ENCODE measurements around the gene SHMT2. TPM values are rescaled to one million over a fixed set of nuclear protein-coding genes. Genes with fewer than 3 reads are reported as not detected.

SHMT2 gene
- total RNA-seq, 1 donor from 2014 or later, result 78.7 TPM

DNA sequence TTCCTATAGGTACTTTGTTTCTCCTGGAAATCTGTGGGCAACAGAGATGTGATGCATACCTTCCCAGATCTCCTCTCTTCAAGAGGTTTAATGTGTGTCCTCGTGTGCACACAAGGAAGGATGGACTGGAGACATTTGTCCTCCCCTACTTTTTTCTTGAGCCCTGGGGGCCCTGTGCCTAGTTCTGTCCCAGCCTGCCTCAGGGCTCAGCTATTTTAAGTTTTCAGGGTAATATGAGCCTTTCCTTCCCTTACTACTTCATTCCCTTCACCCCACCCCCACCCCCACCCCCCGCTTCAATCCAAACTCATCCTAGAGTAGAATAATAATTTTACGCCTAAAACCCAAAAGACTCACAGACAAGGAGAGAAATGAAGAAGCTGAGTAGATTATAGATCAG, 21.0 kb downstream of the SHMT2 start:
- DNase-seq (ENCODE audit: low spot score in 2 of 2, unreplicated experiment in 2 of 2), result no peak
- TF ChIP-seq, protein P1, sequence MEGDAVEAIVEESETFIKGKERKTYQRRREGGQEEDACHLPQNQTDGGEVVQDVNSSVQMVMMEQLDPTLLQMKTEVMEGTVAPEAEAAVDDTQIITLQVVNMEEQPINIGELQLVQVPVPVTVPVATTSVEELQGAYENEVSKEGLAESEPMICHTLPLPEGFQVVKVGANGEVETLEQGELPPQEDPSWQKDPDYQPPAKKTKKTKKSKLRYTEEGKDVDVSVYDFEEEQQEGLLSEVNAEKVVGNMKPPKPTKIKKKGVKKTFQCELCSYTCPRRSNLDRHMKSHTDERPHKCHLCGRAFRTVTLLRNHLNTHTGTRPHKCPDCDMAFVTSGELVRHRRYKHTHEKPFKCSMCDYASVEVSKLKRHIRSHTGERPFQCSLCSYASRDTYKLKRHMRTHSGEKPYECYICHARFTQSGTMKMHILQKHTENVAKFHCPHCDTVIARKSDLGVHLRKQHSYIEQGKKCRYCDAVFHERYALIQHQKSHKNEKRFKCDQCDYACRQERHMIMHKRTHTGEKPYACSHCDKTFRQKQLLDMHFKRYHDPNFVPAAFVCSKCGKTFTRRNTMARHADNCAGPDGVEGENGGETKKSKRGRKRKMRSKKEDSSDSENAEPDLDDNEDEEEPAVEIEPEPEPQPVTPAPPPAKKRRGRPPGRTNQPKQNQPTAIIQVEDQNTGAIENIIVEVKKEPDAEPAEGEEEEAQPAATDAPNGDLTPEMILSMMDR (IDR thresholded peaks at IDR 0.05; ENCODE audit: unreplicated experiment), result no peak
- H3K4me3 Mint-ChIP-seq, result no peak overlapping the region
- no peaks in the 10 kb centered on the region for H3K27me3 Mint-ChIP-seq (ENCODE audit: low read depth)
- no peak overlapping the region for H3K27ac Mint-ChIP-seq
- no peaks in the 10 kb centered on the region for H3K9me3 Mint-ChIP-seq
- H3K36me3 Mint-ChIP-seq, result peaks cover 15% of the 10 kb centered on the region
- no peaks in the 10 kb centered on the region for H3K4me1 Mint-ChIP-seq

DNA sequence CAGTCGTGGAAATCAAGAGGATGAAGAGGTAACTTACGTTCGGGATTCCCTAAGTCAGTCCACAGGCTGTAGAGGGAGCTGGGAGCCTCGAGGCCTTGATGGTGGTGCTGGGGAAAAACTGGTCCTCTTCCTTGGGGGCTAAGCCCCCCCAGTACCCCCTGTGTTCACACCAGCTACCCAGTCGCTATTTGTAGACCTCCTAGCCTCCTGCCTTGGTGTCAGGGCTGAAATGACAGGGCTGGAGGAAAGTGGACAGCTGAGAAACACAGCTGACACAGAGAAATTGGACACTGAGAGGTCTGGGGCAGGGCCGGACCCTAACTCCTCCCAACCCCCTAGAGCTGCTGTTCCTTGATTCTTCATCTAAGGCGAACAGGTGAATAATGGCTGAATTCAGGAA, 21.4 kb downstream of the SHMT2 start, which contains the start of gene STAC3:
TSS of gene STAC3 (minus strand) at position 232 of the 400 bp plus-strand sequence. CDS start 1,551 bp downstream, outside the sequence.
- Mint-ChIP-seq H3K4me3 (no peak within 1 kb of the TSS), H3K27me3 (ENCODE audit: low read depth) (no peaks in the 10 kb centered on the region), H3K36me3 (peaks cover 15% of the 10 kb centered on the region), H3K9me3 (no peaks in the 10 kb centered on the region), H3K4me1 (no peaks in the 10 kb centered on the region), H3K27ac (no peak within 1 kb of the TSS)
- DNase-seq (ENCODE audit: low spot score in 2 of 2, unreplicated experiment in 2 of 2), result no peak
- TF ChIP-seq, protein P1 (IDR thresholded peaks at IDR 0.05; ENCODE audit: unreplicated experiment), result no peak

DNA sequence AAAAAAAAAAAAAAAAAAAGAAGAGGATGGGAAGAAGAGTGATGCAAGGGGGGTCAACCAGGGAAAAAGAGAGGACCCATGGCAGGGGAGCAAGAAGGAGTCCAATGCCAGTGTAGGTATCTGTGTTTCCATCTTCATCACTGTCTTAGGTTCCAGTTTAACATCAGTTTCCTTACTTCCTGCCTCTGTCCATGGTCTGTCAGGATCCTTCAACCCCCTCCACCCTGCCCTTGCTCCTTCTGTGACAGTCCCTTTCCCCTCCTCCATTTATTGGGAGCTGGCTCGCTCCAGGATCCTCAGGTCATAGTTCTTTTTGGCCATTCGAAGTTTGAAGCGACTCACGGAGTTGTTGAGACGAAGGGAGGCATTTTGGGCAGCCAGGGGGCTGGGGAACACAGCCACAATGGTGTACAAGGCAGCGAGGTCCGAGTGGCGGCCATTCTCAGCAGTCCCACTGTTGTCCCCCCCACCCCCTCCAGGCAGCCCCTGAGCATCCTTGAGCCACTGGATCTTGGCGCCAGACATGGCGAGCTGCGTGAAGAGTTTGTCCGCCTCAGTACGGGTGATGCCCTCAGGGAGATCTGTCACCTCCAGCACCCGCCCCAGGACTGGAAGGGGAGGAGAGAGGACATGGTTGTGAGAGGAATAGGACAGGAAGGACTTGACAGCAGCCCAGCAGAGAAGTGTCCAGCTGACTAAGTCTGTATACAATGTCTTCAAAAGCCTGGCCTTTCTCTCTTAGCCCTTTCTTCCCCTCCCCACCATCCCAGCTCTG, 25.2 kb downstream of the SHMT2 start:
- no peaks in the 10 kb centered on the region for H3K4me1 Mint-ChIP-seq
- TF ChIP-seq, protein P1 (IDR thresholded peaks at IDR 0.05; ENCODE audit: unreplicated experiment), result no peak
- H3K36me3 Mint-ChIP-seq, result peaks cover 19% of the 10 kb centered on the region
- H3K4me3 Mint-ChIP-seq, result no peak overlapping the region
- no peak for DNase-seq (ENCODE audit: low spot score in 2 of 2, unreplicated experiment in 2 of 2)
- H3K27ac Mint-ChIP-seq, result no peak overlapping the region
- no peaks in the 10 kb centered on the region for H3K27me3 Mint-ChIP-seq (ENCODE audit: low read depth)
- no peaks in the 10 kb centered on the region for H3K9me3 Mint-ChIP-seq

DNA sequence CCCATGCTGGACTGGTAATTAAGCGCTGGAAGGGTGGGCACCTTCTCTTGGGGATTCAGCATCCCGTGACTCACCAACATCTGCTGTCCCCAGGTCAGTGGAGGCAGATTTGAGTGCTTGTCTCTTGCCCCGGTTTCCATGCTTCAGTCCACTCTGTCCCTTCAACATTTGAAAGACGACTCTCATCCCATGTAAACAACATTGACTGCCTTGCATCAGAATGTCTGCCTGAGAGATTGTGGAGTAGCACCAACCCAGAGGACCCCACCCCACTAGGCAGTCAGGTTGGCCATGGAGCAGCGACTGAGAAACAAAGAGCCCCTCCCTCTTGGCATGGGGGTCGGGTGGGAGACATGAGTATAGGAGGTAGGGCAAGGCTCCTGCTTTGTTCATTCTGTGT, 26.4 kb downstream of the SHMT2 start:
- TF ChIP-seq, protein P1 (IDR thresholded peaks at IDR 0.05; ENCODE audit: unreplicated experiment), result no peak
- no peaks in the 10 kb centered on the region for H3K9me3 Mint-ChIP-seq
- H3K27ac Mint-ChIP-seq, result no peak overlapping the region
- H3K36me3 Mint-ChIP-seq, result peaks cover 25% of the 10 kb centered on the region
- H3K4me1 Mint-ChIP-seq, result no peaks in the 10 kb centered on the region
- no peak overlapping the region for H3K4me3 Mint-ChIP-seq
- H3K27me3 Mint-ChIP-seq (ENCODE audit: low read depth), result no peaks in the 10 kb centered on the region
- no peak for DNase-seq (ENCODE audit: low spot score in 2 of 2, unreplicated experiment in 2 of 2)

DNA sequence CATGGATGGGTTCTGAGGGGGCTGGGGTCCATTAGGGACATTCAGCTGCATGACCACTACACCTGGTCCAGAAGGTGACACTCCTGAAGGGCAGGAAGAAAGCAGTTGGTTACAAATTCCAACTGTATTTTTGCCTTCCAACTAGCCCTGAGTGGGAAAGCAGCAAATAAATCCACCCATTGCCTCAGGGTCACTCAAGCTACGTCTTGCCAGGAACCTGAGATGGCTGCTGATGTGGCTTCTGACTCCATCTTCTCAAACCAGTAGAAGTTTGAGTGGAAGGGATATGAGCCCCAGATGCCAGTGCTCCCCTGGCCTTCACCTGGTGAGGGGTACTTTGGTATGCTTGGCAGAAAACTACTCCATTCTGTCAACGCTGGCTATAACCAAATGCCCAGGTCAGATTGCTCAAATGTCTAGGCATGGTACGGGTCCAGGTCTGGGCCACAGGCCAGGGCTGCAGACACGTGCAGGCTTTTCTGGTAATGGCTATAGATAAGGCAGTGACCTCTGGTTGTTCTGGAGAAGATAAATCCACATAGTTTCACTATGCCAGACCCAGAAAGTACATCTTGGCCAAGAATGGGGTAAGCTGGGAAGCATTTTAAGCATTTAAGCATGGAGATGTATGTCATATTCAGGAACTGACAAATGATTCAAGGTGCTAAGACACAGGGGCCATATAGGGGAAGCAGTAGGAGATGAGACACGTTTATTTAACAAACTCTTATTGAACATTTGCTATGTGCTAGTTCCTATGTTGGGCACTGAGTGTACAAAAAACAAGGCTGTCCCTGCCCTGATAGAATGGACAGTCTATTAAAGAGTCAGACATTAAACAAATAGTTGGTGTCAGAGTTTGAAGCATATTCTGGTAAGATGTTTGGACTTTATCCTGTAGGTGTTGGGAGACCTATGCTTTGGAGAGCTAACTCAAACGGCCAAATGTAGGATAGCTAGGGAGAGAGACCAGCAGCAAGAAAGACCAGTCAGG, 29.8 kb downstream of the SHMT2 start:
- no peak overlapping the region for H3K27ac Mint-ChIP-seq
- H3K4me1 Mint-ChIP-seq, result no peaks in the 10 kb centered on the region
- H3K36me3 Mint-ChIP-seq, result peaks cover 23% of the 10 kb centered on the region
- no peak overlapping the region for H3K4me3 Mint-ChIP-seq
- no peak for DNase-seq (ENCODE audit: low spot score in 2 of 2, unreplicated experiment in 2 of 2)
- TF ChIP-seq, protein P1 (IDR thresholded peaks at IDR 0.05; ENCODE audit: unreplicated experiment), result no peak
- H3K27me3 Mint-ChIP-seq (ENCODE audit: low read depth), result no peaks in the 10 kb centered on the region
- H3K9me3 Mint-ChIP-seq, result no peaks in the 10 kb centered on the region
